ENCODE data around the gene KLC1.

DNA sequence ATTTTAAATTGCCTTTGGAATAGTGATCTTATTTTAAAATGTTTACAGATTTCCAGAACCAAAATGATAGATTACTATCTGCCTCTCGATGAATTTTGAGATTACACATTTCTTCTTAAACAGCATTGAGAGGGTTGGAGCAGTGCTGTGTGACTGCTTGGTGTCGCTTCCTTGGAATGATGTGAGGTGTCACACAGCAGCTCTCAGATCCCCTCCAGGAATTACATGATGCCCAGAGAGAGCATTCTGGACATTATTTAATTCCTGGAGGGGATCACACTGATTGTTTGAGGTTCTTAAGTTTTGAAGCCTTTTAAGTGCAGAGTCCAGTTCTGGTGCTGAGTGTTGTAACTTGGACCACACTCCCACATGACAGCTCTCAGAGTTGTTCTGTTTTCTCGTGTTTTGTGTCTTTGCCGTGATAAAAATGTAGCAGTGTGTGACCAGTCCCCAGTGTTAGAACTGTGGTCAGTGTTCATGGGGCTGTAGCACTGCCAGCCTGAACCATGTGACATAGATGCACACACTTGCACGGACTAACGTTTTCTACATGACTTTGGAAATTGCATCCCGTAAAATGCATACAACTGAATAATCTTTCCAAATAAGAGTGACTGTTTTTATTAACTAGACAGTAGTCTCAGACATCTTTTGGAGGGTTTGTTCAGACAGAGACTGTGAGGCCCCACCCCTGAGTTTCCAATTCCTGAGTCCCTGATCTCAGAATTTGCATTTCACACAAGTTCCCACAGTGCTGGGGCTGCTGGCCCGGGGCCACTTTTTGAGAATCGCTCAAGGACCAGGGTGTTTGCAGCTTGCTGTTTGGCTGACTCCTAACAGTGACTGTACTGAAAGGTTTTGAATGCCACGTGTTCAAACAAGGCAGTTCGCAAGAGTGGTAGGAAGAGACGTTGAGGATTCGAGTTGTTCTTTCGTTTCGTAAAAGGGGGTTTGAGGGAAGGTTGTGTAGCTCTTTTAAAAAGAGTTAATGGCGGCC, 60.2 kb downstream of the KLC1 start:
- TF ChIP-seq, protein P1, sequence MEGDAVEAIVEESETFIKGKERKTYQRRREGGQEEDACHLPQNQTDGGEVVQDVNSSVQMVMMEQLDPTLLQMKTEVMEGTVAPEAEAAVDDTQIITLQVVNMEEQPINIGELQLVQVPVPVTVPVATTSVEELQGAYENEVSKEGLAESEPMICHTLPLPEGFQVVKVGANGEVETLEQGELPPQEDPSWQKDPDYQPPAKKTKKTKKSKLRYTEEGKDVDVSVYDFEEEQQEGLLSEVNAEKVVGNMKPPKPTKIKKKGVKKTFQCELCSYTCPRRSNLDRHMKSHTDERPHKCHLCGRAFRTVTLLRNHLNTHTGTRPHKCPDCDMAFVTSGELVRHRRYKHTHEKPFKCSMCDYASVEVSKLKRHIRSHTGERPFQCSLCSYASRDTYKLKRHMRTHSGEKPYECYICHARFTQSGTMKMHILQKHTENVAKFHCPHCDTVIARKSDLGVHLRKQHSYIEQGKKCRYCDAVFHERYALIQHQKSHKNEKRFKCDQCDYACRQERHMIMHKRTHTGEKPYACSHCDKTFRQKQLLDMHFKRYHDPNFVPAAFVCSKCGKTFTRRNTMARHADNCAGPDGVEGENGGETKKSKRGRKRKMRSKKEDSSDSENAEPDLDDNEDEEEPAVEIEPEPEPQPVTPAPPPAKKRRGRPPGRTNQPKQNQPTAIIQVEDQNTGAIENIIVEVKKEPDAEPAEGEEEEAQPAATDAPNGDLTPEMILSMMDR (IDR thresholded peaks at IDR 0.05), result no peak
- TF ChIP-seq POLR2A (IDR thresholded peaks at IDR 0.05), result no peak

Data from transverse colon (tissue), 3 donors.